CD4-positive, alpha-beta T cell treated with Interleukin-15 for 4 hours (primary cell): ENCODE results near the gene VAV2.

Experiments
- DNase-seq: peaks from one replicate; pipeline ENCODE4 v3.0.0-alpha.2; 2020; ENCODE audit warnings: low spot score

The VAV2 gene

GRCh38 chr9:133979921-133980863, 11.9 kb downstream of the VAV2 start:
- no peak for DNase-seq

- DNase-seq: no peak
These were observed 12.7 kb downstream of the VAV2 start for GRCh38 chr9:133979273-133979920.

GRCh38 chr9:133978899-133979272, 13.2 kb downstream of the VAV2 start:
- DNase-seq: no peak

- DNase-seq: no peak
These were observed 13.8 kb downstream of the VAV2 start for GRCh38 chr9:133978226-133978898.

- no peak for DNase-seq
These were observed 14.5 kb downstream of the VAV2 start for GRCh38 chr9:133977421-133978201.

GRCh38 chr9:133976887-133977286, 15.2 kb downstream of the VAV2 start:
- no peak for DNase-seq

- DNase-seq: no peak
These were observed 15.8 kb downstream of the VAV2 start for GRCh38 chr9:133976191-133976861.

- no peak for DNase-seq
These were observed 16.6 kb downstream of the VAV2 start for GRCh38 chr9:133975511-133975910.

GRCh38 chr9:133974631-133975341, 17.3 kb downstream of the VAV2 start:
- DNase-seq: no peak

GRCh38 chr9:133973791-133974630, 18.1 kb downstream of the VAV2 start:
- DNase-seq: no peak

GRCh38 chr9:133973111-133973790, 18.9 kb downstream of the VAV2 start:
- DNase-seq: no peak

- no peak for DNase-seq
These were observed 19.9 kb downstream of the VAV2 start for GRCh38 chr9:133971981-133972941.

- no peak for DNase-seq
These were observed 20.8 kb downstream of the VAV2 start for GRCh38 chr9:133971121-133971951.

- DNase-seq: no peak
These were observed 21.5 kb downstream of the VAV2 start for GRCh38 chr9:133970581-133971058.

- DNase-seq: no peak
These were observed 22.2 kb downstream of the VAV2 start for GRCh38 chr9:133969681-133970580.
